Naive thymus-derived CD4-positive, alpha-beta T cell (primary cell): ENCODE results near the gene POLR2J2. TPM values are rescaled to one million over a fixed set of nuclear protein-coding genes. Genes with fewer than 3 reads are reported as not detected.
"Not testable (repeated sequence)": the region's sequence is repeated elsewhere in the genome, so short reads cannot be mapped to it uniquely, and the experiment has no call there.

Source experiments
- ATAC-seq: fragments of 150-1000 bp; cut with Tn5 transposase; 2 replicates; pipeline ENCODE4 v1.10.0; 2021; ENCODE audit warnings: mild to moderate bottlenecking, moderate library complexity
- CTCF ChIA-PET: fragments of 350-600 bp; sonication (Branson Sonifier 250); formaldehyde crosslinking; loops from one replicate; lab custom pipeline; 2021; ENCODE audit warnings: antibody characterized with exemption; lab: Charles Lee
- POLR2A ChIA-PET: fragments of 350-600 bp; sonication (Branson Sonifier 250); formaldehyde crosslinking; loops from one replicate; lab custom pipeline; 2021; ENCODE audit warnings: antibody characterized with exemption, inconsistent platforms; lab: Charles Lee
- DNase-seq, 9 donors: peaks; one replicate each; pipeline versions ENCODE4 v3.0.0 to v3.0.0-alpha.2; 2020 to 2022; ENCODE audit warnings: mixed read lengths in 1 of 9
- H3K27ac ChIP-seq: one replicate; pipeline ENCODE4 v1.7.0; 2013; ENCODE audit warnings: mild to moderate bottlenecking, low read depth, low read length, moderate library complexity
- H3K27me3 ChIP-seq, 2 donors: one replicate each; pipeline ENCODE4 v1.7.0; 2013; ENCODE audit warnings: low read length in 2 of 2, mild to moderate bottlenecking in 2 of 2, moderate library complexity in 2 of 2; ENCODE audit not compliant: control insufficient read depth in 2 of 2, insufficient read depth in 2 of 2
- H3K36me3 ChIP-seq, 3 experiments: 1 replicate in 2 of 3; 2 replicates in 1 of 3; pipeline ENCODE4 v1.7.0; 2013; ENCODE audit warnings: low read length in 3 of 3, mild to moderate bottlenecking in 3 of 3, moderate library complexity in 1 of 3; ENCODE audit not compliant: insufficient read depth in 3 of 3, control insufficient read depth in 2 of 3
- H3K4me1 ChIP-seq, 2 donors: one replicate each; pipeline ENCODE4 v1.7.0; 2013; ENCODE audit warnings: low read length in 2 of 2, mild to moderate bottlenecking in 2 of 2, moderate library complexity in 1 of 2; ENCODE audit not compliant: control insufficient read depth in 2 of 2, insufficient read depth in 2 of 2
- H3K4me3 ChIP-seq: 2 replicates; pipeline ENCODE4 v1.7.0; 2013; ENCODE audit warnings: mild to moderate bottlenecking, low read length
- H3K9me3 ChIP-seq, 3 experiments: 1 replicate in 2 of 3; 2 replicates in 1 of 3; pipeline ENCODE4 v1.7.0; 2013; ENCODE audit warnings: low read length in 3 of 3; ENCODE audit not compliant: control insufficient read depth in 2 of 3
- H3K27ac Mint-ChIP-seq, 9 donors: one replicate each; pipeline ENCODE4 v1.8.0; 2020 to 2022; ENCODE audit warnings: mixed read lengths in 9 of 9, mild to moderate bottlenecking in 8 of 9, moderate library complexity in 5 of 9, inconsistent platforms in 2 of 9
- H3K27me3 Mint-ChIP-seq, 5 donors: one replicate each; pipeline ENCODE4 v1.8.0; 2021 to 2022; ENCODE audit warnings: mixed read lengths in 5 of 5, mild to moderate bottlenecking in 1 of 5
- H3K36me3 Mint-ChIP-seq, 5 donors: one replicate each; pipeline ENCODE4 v1.8.0; 2020 to 2022; ENCODE audit warnings: mixed read lengths in 5 of 5, mild to moderate bottlenecking in 3 of 5, inconsistent platforms in 1 of 5
- H3K4me1 Mint-ChIP-seq, 7 donors: one replicate each; pipeline ENCODE4 v1.8.0; 2020 to 2022; ENCODE audit warnings: mixed read lengths in 7 of 7, mild to moderate bottlenecking in 3 of 7, inconsistent platforms in 1 of 7
- H3K4me3 Mint-ChIP-seq, 10 donors: one replicate each; pipeline ENCODE4 v1.8.0; 2020 to 2022; ENCODE audit warnings: mild to moderate bottlenecking in 10 of 10, mixed read lengths in 10 of 10, moderate library complexity in 6 of 10, inconsistent platforms in 2 of 10
- H3K9me3 Mint-ChIP-seq, 11 donors: one replicate each; pipeline ENCODE4 v1.8.0; 2020 to 2022; ENCODE audit warnings: mixed read lengths in 11 of 11, mild to moderate bottlenecking in 4 of 11, inconsistent platforms in 1 of 11, moderate library complexity in 1 of 11
- intact Hi-C, 2 donors: fragments of 100-400 bp; cut with micrococcal nuclease; formaldehyde crosslinking; loops; one replicate each; pipeline ENCODE4 v1.15.1; 2023
- polyA plus RNA-seq, 2 donors: library from polyadenylated mRNA; unstranded; fragments of 300-500 nt; fragmentation: Illumina TruSeq; gene quantifications; one replicate each; pipeline ENCODE4 v1.2.3, GENCODE V29; 2021
- total RNA-seq, 6 experiments: library from RNA in 5 of 6; stranded (reverse) in 5 of 6; gene quantifications; 1 replicate in 5 of 6; 2 replicates in 1 of 6; pipeline ENCODE4 v1.2.3 and lab custom pipeline; 2021 to 2026

The POLR2J2 gene
- total and polyA plus RNA-seq, 7 experiments from 2014 or later: 3.9 to 48.2 (median 29.8) TPM

DNA sequence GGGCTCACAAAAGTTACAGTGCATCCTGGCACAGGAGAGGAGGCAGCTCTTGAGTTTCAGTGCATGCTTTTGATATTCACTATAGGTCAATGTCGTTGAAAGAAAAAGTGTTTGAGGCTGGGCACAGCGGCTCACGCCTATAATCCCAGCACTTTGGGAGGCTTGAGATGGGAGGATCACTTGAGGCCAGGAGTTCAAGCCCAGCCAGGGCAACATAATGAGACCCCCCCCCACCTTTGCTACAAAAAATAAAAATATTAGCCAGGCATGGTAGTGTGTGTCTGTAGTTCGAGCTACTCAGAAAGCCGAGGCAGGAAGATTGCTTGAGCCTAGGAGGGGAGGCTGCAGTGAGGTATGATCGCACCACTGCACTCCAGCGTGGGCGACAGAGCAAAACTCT lies 53.3 kb downstream of the POLR2J2 start:
- H3K4me3 ChIP-seq, H3K36me3 ChIP-seq, H3K27me3 Mint-ChIP-seq, POLR2A ChIA-PET, H3K9me3 ChIP-seq, H3K9me3 Mint-ChIP-seq, H3K27ac ChIP-seq, H3K4me1 ChIP-seq, H3K27ac Mint-ChIP-seq, DNase-seq, H3K27me3 ChIP-seq, H3K4me3 Mint-ChIP-seq, CTCF ChIA-PET, H3K36me3 Mint-ChIP-seq, H3K4me1 Mint-ChIP-seq, ATAC-seq, intact Hi-C loops: not testable (repeated sequence)

DNA sequence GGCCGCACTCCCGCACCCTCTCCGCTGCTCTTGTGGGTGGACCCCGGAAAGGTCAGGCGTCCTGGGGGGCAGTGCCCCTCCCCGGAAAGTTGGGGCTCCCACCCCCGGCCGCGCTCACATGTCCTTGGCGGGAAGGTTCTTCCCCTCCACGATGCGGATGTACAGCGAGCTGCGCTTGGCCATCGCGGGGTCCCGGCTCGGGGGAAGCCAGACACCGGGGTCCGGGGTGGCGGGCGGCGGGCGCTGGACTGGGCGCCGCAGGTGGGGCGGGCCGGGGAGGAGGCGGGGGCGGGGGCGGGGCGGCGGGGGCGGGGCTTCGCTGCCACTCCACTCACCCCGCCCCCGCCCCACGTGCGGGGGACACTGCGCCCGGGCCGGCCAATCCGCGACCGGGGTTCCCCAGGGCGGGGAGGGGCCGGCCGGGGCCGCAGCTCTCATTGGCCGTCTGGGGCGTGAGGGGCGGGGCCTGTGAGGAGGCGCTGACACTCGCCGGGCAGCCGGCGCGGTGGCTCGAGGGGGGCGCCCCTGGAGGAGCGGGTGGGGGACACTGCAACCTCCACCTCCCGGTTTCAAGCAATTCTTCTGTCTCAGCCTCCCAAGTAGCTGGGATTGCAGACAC lies 54.8 kb downstream of the POLR2J2 start, which contains the start of gene RASA4:
RASA4 (minus strand) TSS at position 250 of the 619 bp plus-strand sequence; CDS start at position 183, 67 bp downstream.
- H3K4me1 ChIP-seq, H3K36me3 Mint-ChIP-seq, H3K27ac ChIP-seq, H3K27me3 Mint-ChIP-seq, H3K27me3 ChIP-seq, H3K9me3 Mint-ChIP-seq, H3K4me3 ChIP-seq, intact Hi-C loops, POLR2A ChIA-PET, H3K4me1 Mint-ChIP-seq, H3K9me3 ChIP-seq, H3K36me3 ChIP-seq, CTCF ChIA-PET: not testable (repeated sequence)
- DNase-seq (peak in 6 of 9 donors; percentile 10 to 70 (median 40)), ATAC-seq (peak; percentile 99)
- peak within 1 kb of the TSS in 4 of 10 donors; percentile 16 to 76 (median 54) for H3K4me3 Mint-ChIP-seq
- H3K27ac Mint-ChIP-seq: peak within 1 kb of the TSS in 1 of 9 donors; percentile 67

Other genes with a start within 250 kb of the POLR2J2 start
- gene ORAI2, start 238.1 kb downstream of the POLR2J2 start, total RNA-seq: 10 to 100 TPM; 19.9 to 72.6 (median 26.2) TPM
- gene ORAI2, start 238.1 kb downstream of the POLR2J2 start, polyA plus RNA-seq: 10 to 100 TPM; 29.5 to 33.5 TPM
- 10 to 100 TPM in 3 of 5 experiments, 1 to 10 TPM in 2; 4.0 to 14.3 (median 10.1) TPM for gene ALKBH4, start 206.8 kb downstream of the POLR2J2 start, total RNA-seq
- 10 to 100 TPM; 18.1 to 24.7 TPM for gene ALKBH4, start 206.8 kb downstream of the POLR2J2 start, polyA plus RNA-seq
- gene LRWD1, start 206.7 kb downstream of the POLR2J2 start, total RNA-seq: 10 to 100 TPM; 12.4 to 25.3 (median 24.7) TPM
- 10 to 100 TPM in 1 of 2 donors, 1 to 10 TPM in 1; 8.7 to 18.5 TPM for gene LRWD1, start 206.7 kb downstream of the POLR2J2 start, polyA plus RNA-seq
- gene POLR2J, start 192.7 kb downstream of the POLR2J2 start, total RNA-seq: 10 to 100 TPM; 36.9 to 47.7 (median 41.3) TPM
- 100 to 1,000 TPM in 1 of 2 donors, 10 to 100 TPM in 1; 64.2 to 109 TPM for gene POLR2J, start 192.7 kb downstream of the POLR2J2 start, polyA plus RNA-seq
- 10 to 100 TPM; 16.6 to 36.3 (median 24.0) TPM for gene RASA4B, start 153.9 kb downstream of the POLR2J2 start, total RNA-seq
- gene RASA4B, start 153.9 kb downstream of the POLR2J2 start, polyA plus RNA-seq: 10 to 100 TPM; 11.3 to 15.9 TPM
- 10 to 100 TPM; 22.8 to 85.3 (median 64.6) TPM for gene UPK3BL2, start 128.0 kb downstream of the POLR2J2 start, total RNA-seq
- gene UPK3BL2, start 128.0 kb downstream of the POLR2J2 start, polyA plus RNA-seq: 1 to 10 TPM; 3.4 to 6.7 TPM
- gene SPDYE2, start 120.4 kb downstream of the POLR2J2 start, total RNA-seq: 1 to 10 TPM in 1 of 5 experiments, under 1 TPM in 3, not detected in 1; 0.29 to 1.1 (median 0.32) TPM
- gene SPDYE2, start 120.4 kb downstream of the POLR2J2 start, polyA plus RNA-seq: under 1 TPM; 0.33 to 0.35 TPM
- 100 to 1,000 TPM in 4 of 5 experiments, 10 to 100 TPM in 1; 70.8 to 142 (median 113) TPM for gene POLR2J3, start 99.1 kb downstream of the POLR2J2 start, total RNA-seq
- 10 to 100 TPM; 27.3 to 33.0 TPM for gene POLR2J3, start 99.1 kb downstream of the POLR2J2 start, polyA plus RNA-seq
- 100 to 1,000 TPM in 2 of 5 experiments, 10 to 100 TPM in 3; 44.0 to 104 (median 62.9) TPM for gene RASA4, start 54.9 kb downstream of the POLR2J2 start, total RNA-seq
- gene RASA4, start 54.9 kb downstream of the POLR2J2 start, polyA plus RNA-seq: 10 to 100 TPM; 24.6 to 44.1 TPM
- gene UPK3BL1, start 28.9 kb downstream of the POLR2J2 start, total RNA-seq: 100 to 1,000 TPM in 2 of 5 experiments, 10 to 100 TPM in 3; 25.9 to 107 (median 49.2) TPM
- 10 to 100 TPM; 26.5 to 27.3 TPM for gene UPK3BL1, start 28.9 kb downstream of the POLR2J2 start, polyA plus RNA-seq
- gene SPDYE2B, start 21.3 kb downstream of the POLR2J2 start, total RNA-seq: not detected
- not detected for gene SPDYE2B, start 21.3 kb downstream of the POLR2J2 start, polyA plus RNA-seq
- gene FAM185A, start 77.3 kb upstream of the POLR2J2 start, total RNA-seq: 10 to 100 TPM in 2 of 5 experiments, 1 to 10 TPM in 3; 6.2 to 12.8 (median 8.0) TPM
- 10 to 100 TPM in 1 of 2 donors, 1 to 10 TPM in 1; 7.4 to 12.4 TPM for gene FAM185A, start 77.3 kb upstream of the POLR2J2 start, polyA plus RNA-seq
- 1 to 10 TPM in 1 of 5 experiments, under 1 TPM in 3, not detected in 1; 0.20 to 1.1 (median 0.38) TPM for gene LRRC17, start 241.3 kb upstream of the POLR2J2 start, total RNA-seq
- gene LRRC17, start 241.3 kb upstream of the POLR2J2 start, polyA plus RNA-seq: under 1 TPM; 0.24 to 0.39 TPM